Suprapubic skin (tissue), 4 donors: Measurements from ENCODE around the gene CFAP53.

ENCODE experiments used
- CTCF ChIP-seq, 2 donors: fragments of 200-600 bp in 1 of 2; fragments of 450-650 bp in 1 of 2; sonication (generic) in 1 of 2; IDR thresholded peaks; one replicate each; pipeline ENCODE4 v1.5.1; 2016 to 2019; ENCODE audit warnings: antibody characterized with exemption in 2 of 2, mild to moderate bottlenecking in 1 of 2, moderate library complexity in 1 of 2
- EP300 ChIP-seq: sonication (generic); formaldehyde crosslinking; IDR thresholded peaks from one replicate; pipeline ENCODE4 v1.6.1; 2017; ENCODE audit warnings: antibody characterized with exemption
- POLR2A ChIP-seq, 2 donors: fragments of 450-650 bp; IDR thresholded peaks; one replicate each; pipeline ENCODE4 v1.6.1; 2017; ENCODE audit warnings: antibody characterized with exemption in 2 of 2, mild to moderate bottlenecking in 2 of 2, moderate library complexity in 2 of 2
- POLR2AphosphoS5 ChIP-seq, 3 donors: sonication (generic); formaldehyde crosslinking; IDR thresholded peaks; one replicate each; pipeline ENCODE4 v1.6.1; 2017; ENCODE audit warnings: antibody characterized with exemption in 3 of 3

GRCh38 chr18:50297621-50298442, 31.5 kb upstream of the CFAP53 start:
- TF ChIP-seq POLR2A (IDR thresholded peaks at IDR 0.05) (no peak), CTCF (IDR thresholded peaks at IDR 0.05) (no peak), POLR2AphosphoS5 (IDR thresholded peaks at IDR 0.05) (no peak), EP300 (no peak)
